Activated CD4-positive, alpha-beta T cell treated with anti-CD3 and anti-CD28 coated beads, Interleukin-2, amount 10 ng/mL, durations not matched to agents 7 days and 5 days (primary cell): ENCODE measurements around the gene MIB1. TPM values are rescaled to one million over a fixed set of nuclear protein-coding genes. Genes with fewer than 3 reads are reported as not detected.

Source experiments
- CTCF ChIA-PET: fragments of 350-600 bp; sonication (Branson Sonifier 250); formaldehyde crosslinking; loops from one replicate; lab custom pipeline; 2021; ENCODE audit warnings: antibody characterized with exemption; lab: Charles Lee
- POLR2A ChIA-PET: fragments of 350-600 bp; sonication (Branson Sonifier 250); formaldehyde crosslinking; loops from one replicate; lab custom pipeline; 2021; ENCODE audit warnings: antibody characterized with exemption; lab: Charles Lee
- DNase-seq: peaks from one replicate; pipeline ENCODE4 v3.0.0-alpha.2; 2020
- H3K27ac Mint-ChIP-seq: one replicate; pipeline ENCODE4 v1.8.0; 2021; ENCODE audit warnings: mild to moderate bottlenecking, moderate library complexity, mixed read lengths
- H3K27me3 Mint-ChIP-seq: one replicate; pipeline ENCODE4 v1.8.0; 2021; ENCODE audit warnings: mixed read lengths
- H3K36me3 Mint-ChIP-seq: one replicate; pipeline ENCODE4 v1.8.0; 2021; ENCODE audit warnings: low read depth, mixed read lengths
- H3K4me1 Mint-ChIP-seq: one replicate; pipeline ENCODE4 v1.8.0; 2021; ENCODE audit warnings: mixed read lengths
- H3K4me3 Mint-ChIP-seq: one replicate; pipeline ENCODE4 v1.8.0; 2021; ENCODE audit warnings: mild to moderate bottlenecking, moderate library complexity, mixed read lengths
- H3K9me3 Mint-ChIP-seq: one replicate; pipeline ENCODE4 v1.8.0; 2021; ENCODE audit warnings: mixed read lengths
- total RNA-seq, 2 experiments: library from RNA; stranded (reverse); gene quantifications; one replicate each; pipeline ENCODE4 v1.2.3, GENCODE V29; 2021

The MIB1 gene
- total RNA-seq, 2 experiments from 2014 or later: 36.7 to 37.3 TPM

DNA sequence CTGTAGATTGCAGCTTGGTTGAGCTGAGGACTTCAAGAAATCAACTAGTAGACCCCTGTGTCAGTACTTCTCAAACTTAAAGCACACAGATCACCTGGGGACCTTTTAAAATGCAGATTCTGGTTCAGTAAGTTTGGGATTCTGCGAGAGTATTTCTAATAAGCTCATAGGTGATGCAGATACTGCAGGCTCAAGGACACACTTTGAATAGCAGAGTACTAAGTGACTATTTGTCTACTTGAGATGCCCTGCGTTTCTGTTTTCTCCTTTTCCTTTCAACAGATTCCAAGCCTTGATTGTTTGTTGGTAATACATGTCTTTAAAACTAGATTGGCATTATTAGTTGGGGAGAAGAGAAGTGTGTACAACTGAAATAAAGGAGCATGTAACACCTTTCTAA is 6.7 kb downstream of the MIB1 start:
- CTCF ChIA-PET: interaction anchor here (0.9 to 1.0 kb wide), 2 partner anchors 65 to 147 kb away, joined by 3 to 4 read pairs; partner anchors contain the start of gene ESCO1
- H3K36me3 Mint-ChIP-seq: peaks cover 12% of the 10 kb centered on the region
- peaks cover 53% of the 10 kb centered on the region for H3K4me1 Mint-ChIP-seq
- H3K4me3 Mint-ChIP-seq: peak overlapping the region; percentile 42
- POLR2A ChIA-PET: no interaction called here
- peak overlapping the region; percentile 71 for H3K27ac Mint-ChIP-seq
- no peaks in the 10 kb centered on the region for H3K9me3 Mint-ChIP-seq
- no peak for DNase-seq
- H3K27me3 Mint-ChIP-seq: no peaks in the 10 kb centered on the region

DNA sequence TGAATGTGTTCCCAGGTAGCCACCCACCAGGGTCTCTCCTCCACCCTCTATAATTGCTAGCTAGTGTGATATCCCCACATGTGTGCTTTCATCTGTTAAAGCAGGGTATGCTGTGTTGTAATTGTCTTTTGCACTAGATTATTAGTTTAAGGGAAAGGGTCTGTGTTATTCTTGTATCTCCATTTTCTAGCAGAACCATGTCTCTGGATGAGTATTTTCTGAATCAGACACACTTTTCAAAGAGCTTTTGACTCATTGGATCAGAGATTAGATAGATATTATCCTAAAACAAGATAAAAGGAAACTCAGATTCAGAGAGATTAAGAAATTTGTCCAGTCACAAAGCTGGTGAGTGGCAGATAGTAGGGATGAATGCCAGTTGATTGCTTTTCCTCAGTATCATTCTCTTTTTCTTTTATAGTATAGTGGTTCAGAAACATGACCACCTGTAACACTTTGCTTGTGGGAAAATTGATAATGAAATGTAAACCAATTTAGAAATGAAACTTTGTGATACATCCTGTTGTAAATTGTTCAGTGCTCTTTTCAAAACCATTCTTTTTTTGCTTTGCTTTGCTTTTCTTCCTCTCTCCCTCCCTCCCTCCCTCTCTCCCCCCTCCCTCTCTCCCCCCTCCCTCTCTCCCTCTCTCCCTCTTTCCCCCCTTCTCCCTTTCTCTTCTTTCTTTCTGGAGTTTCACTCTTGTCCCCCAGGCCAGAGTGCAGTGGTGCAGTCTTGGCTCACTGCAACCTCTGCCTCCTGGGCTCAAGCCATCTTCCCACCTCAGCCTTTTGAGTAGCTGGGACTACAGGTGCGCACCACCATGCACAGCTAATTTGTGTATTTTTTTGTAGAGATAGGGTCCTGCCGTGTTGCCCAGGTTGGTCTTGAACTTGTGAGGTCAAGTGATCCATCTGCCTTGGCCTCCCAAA is 7.4 kb downstream of the MIB1 start:
- Mint-ChIP-seq H3K4me1 (peaks cover 49% of the 10 kb centered on the region), H3K27ac (peak overlapping the region; percentile 71), H3K9me3 (no peaks in the 10 kb centered on the region), H3K4me3 (peak overlapping the region; percentile 42), H3K27me3 (no peaks in the 10 kb centered on the region), H3K36me3 (peaks cover 10% of the 10 kb centered on the region)
- ChIA-PET CTCF (interaction anchor here (0.6 to 1.0 kb wide), 3 partner anchors 66 to 147 kb away, joined by 3 to 4 read pairs (median 3); partner anchors contain the start of gene ESCO1), POLR2A (no interaction called here)
- DNase-seq: no peak

DNA sequence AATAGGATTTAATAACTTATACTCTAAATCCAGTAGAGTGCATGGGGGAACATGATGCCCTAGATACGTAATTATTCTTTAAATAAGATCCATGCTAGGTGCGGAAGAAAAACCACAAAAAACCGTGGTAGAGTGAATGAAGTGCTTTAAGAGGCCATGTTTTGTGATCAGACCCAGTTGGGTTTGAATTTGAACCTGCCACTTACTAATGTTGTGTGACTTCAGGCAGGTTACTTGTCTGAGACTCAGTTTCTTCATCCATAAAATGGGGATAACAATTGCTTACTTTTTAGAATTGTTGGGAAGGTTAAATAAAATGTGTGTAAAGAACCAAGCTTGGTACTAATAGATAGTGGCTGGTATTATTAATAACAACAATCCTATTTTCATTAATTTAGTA is 17.2 kb downstream of the MIB1 start:
- H3K4me3 Mint-ChIP-seq: no peak overlapping the region
- H3K27me3 Mint-ChIP-seq: no peaks in the 10 kb centered on the region
- no peaks in the 10 kb centered on the region for H3K9me3 Mint-ChIP-seq
- ChIA-PET CTCF (no interaction called here), POLR2A (no interaction called here)
- no peaks in the 10 kb centered on the region for H3K36me3 Mint-ChIP-seq
- H3K27ac Mint-ChIP-seq: no peak overlapping the region
- no peak for DNase-seq
- peaks cover 18% of the 10 kb centered on the region for H3K4me1 Mint-ChIP-seq

- no peak for DNase-seq
- no peaks in the 10 kb centered on the region for H3K9me3 Mint-ChIP-seq
- H3K27ac Mint-ChIP-seq: no peak overlapping the region
- ChIA-PET POLR2A (no interaction called here), CTCF (interaction anchor here (1.8 kb wide), 1 partner anchor 159 kb away, joined by 3 read pairs; the partner anchor contains the start of gene ESCO1)
- no peaks in the 10 kb centered on the region for H3K27me3 Mint-ChIP-seq
- no peaks in the 10 kb centered on the region for H3K36me3 Mint-ChIP-seq
- peaks cover 12% of the 10 kb centered on the region for H3K4me1 Mint-ChIP-seq
- no peak overlapping the region for H3K4me3 Mint-ChIP-seq
Observed at GRCh38 chr18:21759836-21760235, 19.2 kb downstream of the MIB1 start.

DNA sequence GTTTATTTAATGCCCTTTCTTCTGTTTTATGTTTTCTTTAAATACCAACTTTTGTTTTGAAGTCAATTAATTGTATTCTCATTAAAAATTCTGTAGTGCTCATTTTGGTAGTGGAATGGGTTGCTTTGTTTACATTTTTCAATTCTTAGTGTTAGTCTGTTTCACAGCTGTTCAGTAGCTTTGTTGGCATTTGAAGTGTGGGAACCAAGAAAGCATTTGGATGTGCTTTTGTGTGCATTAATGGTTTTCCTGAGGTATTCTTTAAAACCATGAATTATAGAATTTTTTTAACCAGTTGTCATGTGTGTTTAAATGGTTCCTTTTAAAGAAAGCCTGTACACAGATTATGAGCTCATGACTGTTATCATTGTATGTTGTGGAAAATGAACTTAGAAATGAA is 19.7 kb downstream of the MIB1 start:
- no peak overlapping the region for H3K27ac Mint-ChIP-seq
- H3K27me3 Mint-ChIP-seq: no peaks in the 10 kb centered on the region
- DNase-seq: no peak
- no peak overlapping the region for H3K4me3 Mint-ChIP-seq
- peaks cover 11% of the 10 kb centered on the region for H3K4me1 Mint-ChIP-seq
- no peaks in the 10 kb centered on the region for H3K9me3 Mint-ChIP-seq
- ChIA-PET CTCF (interaction anchor here (1.8 kb wide), 1 partner anchor 160 kb away, joined by 3 read pairs; the partner anchor contains the start of gene ESCO1), POLR2A (no interaction called here)
- H3K36me3 Mint-ChIP-seq: peaks cover 5% of the 10 kb centered on the region

DNA sequence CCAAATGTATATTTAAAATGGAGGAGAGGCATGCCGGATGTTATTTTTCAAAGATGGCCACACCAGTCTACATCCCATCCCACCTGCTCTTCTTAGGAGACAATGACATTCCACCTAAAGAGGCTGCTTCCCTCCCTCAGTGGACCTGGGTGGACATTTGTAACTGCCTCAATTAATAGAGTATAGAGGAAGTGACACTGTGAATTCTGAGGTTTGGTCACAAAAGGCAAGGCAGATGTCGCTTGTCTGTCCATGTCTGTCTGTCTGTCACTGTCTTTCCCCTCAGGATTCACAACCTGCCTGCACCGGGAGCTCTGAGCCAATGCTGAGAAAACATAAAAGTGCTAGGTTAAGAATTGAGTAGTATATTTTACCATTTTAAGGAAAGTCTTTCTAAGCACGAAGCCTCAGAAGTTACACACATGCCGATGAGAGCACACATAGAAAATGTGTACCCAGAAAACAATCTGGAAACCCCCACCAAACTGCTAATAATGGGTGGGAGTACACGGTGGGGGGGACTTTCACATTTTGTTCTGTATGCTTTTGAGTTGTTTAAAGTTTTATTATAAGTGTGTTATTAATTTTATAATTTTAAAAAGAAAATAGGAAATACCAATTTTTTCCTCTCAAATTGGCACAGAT is 21.0 kb downstream of the MIB1 start:
- Mint-ChIP-seq H3K27me3 (no peaks in the 10 kb centered on the region), H3K27ac (no peak overlapping the region), H3K36me3 (peaks cover 14% of the 10 kb centered on the region), H3K4me3 (no peak overlapping the region), H3K9me3 (no peaks in the 10 kb centered on the region), H3K4me1 (peaks cover 11% of the 10 kb centered on the region)
- DNase-seq: no peak
- POLR2A ChIA-PET: no interaction called here
- CTCF ChIA-PET: no interaction called here

- peaks cover 11% of the 10 kb centered on the region for H3K4me1 Mint-ChIP-seq
- no peak for DNase-seq
- CTCF ChIA-PET: interaction anchor here (0.7 kb wide), 1 partner anchor 635 kb away, joined by 4 read pairs; no protein-coding TSS in a partner anchor
- H3K27ac Mint-ChIP-seq: no peak overlapping the region
- H3K27me3 Mint-ChIP-seq: no peaks in the 10 kb centered on the region
- H3K36me3 Mint-ChIP-seq: peaks cover 20% of the 10 kb centered on the region
- no peak overlapping the region for H3K4me3 Mint-ChIP-seq
- no peaks in the 10 kb centered on the region for H3K9me3 Mint-ChIP-seq
- POLR2A ChIA-PET: no interaction called here
Observed at GRCh38 chr18:21762181-21762772, 21.7 kb downstream of the MIB1 start.

DNA sequence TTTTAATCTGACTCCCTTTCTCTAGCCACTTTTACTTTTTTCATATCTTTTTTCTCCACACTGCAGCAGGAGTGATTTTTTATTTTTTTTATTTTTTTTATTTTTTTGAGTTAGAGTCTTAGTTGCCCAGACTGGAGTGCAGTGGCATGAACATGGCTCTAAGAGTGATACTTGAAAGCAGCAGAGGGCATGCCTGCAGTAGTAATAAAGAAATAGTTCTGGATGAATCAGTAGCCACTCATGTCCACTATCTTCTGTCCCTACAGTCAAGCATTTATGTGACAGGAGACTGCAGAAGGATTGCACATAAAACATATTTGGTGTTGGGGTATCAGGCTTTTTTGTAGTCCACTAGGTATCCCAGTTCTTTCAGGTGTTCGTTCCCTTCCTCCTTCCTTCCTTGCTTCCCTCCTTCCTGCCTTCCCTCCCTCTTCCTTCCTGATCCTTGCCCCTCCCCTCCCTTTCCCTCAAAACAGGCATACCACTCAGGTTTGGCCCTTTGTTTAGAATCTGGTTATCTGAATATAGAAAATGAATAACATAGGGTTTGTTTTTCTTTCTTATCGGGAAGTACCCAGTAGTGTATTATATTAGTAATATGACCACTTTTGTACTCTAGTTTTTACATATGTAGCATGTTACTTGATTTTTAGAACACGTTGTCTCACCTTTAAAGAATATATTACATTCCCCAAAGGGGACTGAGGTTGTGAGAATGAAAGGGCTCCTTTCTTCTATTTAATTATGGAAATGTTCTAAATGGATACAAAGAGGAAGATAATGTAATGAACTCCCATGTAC is 23.5 kb downstream of the MIB1 start:
- H3K4me1 Mint-ChIP-seq: peaks cover 11% of the 10 kb centered on the region

DNA sequence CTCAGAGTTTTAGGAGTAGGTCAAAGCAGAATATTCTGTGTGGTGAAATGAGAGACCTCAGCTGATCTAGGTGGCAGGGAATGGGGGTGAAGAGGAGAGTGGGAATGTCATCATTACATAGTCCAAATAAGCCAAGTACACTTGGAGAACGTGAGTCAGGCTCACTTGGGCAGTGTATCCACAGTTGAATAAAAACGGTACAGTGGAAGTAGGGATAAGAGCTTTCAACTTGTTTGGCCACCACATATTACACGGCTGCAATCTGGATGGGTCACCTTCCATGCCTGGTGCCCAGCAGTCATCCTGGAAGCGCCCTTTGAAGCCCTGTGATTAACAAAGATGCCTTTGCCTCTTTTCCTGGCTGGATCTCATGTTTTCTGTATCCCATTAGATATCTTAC is 28.6 kb downstream of the MIB1 start:
- Mint-ChIP-seq H3K27ac (no peak overlapping the region), H3K27me3 (no peaks in the 10 kb centered on the region), H3K4me1 (no peaks in the 10 kb centered on the region), H3K4me3 (no peak overlapping the region), H3K9me3 (no peaks in the 10 kb centered on the region), H3K36me3 (peaks cover 55% of the 10 kb centered on the region)
- DNase-seq: no peak
- POLR2A ChIA-PET: no interaction called here
- CTCF ChIA-PET: no interaction called here

More for the DNA sequence above, 23.5 kb downstream of the MIB1 start:
- no peaks in the 10 kb centered on the region for H3K9me3 Mint-ChIP-seq
- ChIA-PET CTCF (no interaction called here), POLR2A (no interaction called here)
- H3K27me3 Mint-ChIP-seq: no peaks in the 10 kb centered on the region
- peaks cover 31% of the 10 kb centered on the region for H3K36me3 Mint-ChIP-seq
- no peak overlapping the region for H3K4me3 Mint-ChIP-seq
- DNase-seq: no peak
- H3K27ac Mint-ChIP-seq: no peak overlapping the region

DNA sequence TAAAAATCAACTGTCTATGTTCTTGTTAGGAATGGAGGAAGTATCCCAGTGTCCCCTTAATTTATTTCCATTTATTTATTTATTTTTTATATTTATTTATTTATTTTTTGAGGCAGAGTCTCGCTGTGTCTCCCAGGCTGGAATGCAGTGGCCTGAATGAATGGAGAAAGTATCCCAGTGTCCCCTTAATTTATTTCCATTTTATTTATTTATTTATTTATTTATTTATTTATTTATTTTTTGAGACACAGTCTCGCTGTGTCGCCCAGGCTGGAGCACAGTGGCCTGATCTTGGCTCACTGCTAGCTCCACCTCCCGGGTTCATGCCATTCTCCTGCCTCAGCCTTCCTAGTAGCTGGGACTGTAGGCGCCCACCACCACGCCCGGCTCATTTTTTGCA is 34.1 kb downstream of the MIB1 start:
- peaks cover 26% of the 10 kb centered on the region for H3K36me3 Mint-ChIP-seq
- POLR2A ChIA-PET: no interaction called here
- no peaks in the 10 kb centered on the region for H3K27me3 Mint-ChIP-seq
- H3K27ac Mint-ChIP-seq: no peak overlapping the region
- H3K4me3 Mint-ChIP-seq: no peak overlapping the region
- H3K4me1 Mint-ChIP-seq: no peaks in the 10 kb centered on the region
- CTCF ChIA-PET: interaction anchor here (0.6 kb wide), 1 partner anchor 1296 kb away, joined by 3 read pairs; no protein-coding TSS in a partner anchor
- H3K9me3 Mint-ChIP-seq: no peaks in the 10 kb centered on the region
- DNase-seq: no peak

GRCh38 chr18:21777814-21778213 is 37.2 kb downstream of the MIB1 start:
- no peaks in the 10 kb centered on the region for H3K4me1 Mint-ChIP-seq
- DNase-seq: no peak
- H3K36me3 Mint-ChIP-seq: peaks cover 36% of the 10 kb centered on the region
- H3K27me3 Mint-ChIP-seq: no peaks in the 10 kb centered on the region
- CTCF ChIA-PET: no interaction called here
- H3K27ac Mint-ChIP-seq: peak overlapping the region; percentile 10
- no peaks in the 10 kb centered on the region for H3K9me3 Mint-ChIP-seq
- no peak overlapping the region for H3K4me3 Mint-ChIP-seq
- POLR2A ChIA-PET: interaction anchor here (0.6 kb wide), 1 partner anchor 1632 kb away, joined by 10 read pairs; no protein-coding TSS in a partner anchor

DNA sequence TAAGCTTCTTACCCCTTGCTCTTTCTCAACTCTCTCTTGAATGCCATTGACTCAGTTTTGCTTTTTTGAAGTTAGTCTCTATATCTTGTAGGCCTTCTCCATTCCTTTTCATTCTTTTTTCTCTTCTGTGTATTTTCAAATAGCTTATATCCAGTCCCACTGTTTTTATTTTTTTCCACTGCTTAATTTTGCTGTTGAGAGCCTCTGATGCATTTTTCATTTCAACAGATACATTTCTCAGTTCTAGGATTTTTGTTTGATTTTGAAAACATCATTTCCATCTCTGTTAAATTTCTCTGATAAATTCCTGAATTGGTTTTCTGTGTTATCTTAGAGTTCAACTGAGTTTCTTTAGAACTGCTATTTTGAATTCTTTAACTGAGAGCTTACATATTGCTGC is 45.9 kb downstream of the MIB1 start:
- DNase-seq: no peak
- Mint-ChIP-seq H3K27me3 (no peaks in the 10 kb centered on the region), H3K9me3 (peaks cover 19% of the 10 kb centered on the region), H3K27ac (no peak overlapping the region), H3K4me3 (no peak overlapping the region), H3K36me3 (peaks cover 69% of the 10 kb centered on the region), H3K4me1 (peaks cover 2% of the 10 kb centered on the region)
- ChIA-PET CTCF (interaction anchor here (0.6 kb wide), 1 partner anchor 15 kb away, joined by 3 read pairs; no protein-coding TSS in a partner anchor), POLR2A (no interaction called here)
